ENCODE measurements around the gene ZMAT5.

The ZMAT5 gene

DNA sequence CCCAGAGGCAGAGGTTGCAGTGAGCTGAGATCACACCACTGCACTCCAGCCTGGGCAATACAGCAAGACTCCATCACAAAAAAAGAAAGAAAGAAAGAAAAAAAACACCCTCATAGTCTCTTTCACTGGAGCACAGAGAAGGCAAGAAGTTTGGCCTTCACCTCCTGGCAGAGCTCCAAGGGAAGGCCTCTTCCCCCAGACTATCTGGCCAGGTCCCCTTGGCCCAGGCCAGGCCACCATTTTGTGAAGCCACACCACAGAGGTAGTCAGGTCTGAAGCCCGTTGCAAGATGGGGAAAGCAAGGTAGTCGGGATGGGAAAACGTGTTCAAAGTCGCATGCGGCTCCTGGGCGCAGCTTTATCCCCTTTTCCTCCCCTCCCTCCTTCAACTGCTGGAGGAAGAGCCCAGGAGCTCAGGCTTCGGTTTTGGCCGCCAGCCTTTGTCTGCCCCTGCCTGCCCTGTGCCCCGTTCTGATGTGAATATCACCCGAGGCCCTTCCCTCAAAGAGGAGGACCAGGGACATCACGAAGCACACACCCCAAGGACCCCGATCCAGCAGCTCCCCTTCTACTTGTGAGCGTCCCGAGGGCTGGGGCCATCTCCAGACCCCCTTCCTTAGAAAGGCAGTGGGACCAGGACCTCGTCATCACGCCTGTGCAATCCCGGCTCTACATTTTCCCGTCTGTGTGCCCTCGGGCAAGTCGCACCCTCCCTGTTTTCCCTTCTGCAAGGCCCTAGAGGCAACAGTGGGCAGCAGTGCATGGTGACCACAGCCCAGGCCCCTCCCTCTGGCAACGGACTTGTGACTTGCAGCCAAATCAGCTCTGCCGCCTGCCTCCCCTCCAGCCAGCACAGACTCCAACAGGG lies 29.3 kb downstream of the ZMAT5 start:
- no peak for TF ChIP-seq EZH2 (IDR thresholded peaks at IDR 0.05; ENCODE audit: borderline replicate concordance, low read depth, low read length, severe bottlenecking)
- TF ChIP-seq, protein P1, sequence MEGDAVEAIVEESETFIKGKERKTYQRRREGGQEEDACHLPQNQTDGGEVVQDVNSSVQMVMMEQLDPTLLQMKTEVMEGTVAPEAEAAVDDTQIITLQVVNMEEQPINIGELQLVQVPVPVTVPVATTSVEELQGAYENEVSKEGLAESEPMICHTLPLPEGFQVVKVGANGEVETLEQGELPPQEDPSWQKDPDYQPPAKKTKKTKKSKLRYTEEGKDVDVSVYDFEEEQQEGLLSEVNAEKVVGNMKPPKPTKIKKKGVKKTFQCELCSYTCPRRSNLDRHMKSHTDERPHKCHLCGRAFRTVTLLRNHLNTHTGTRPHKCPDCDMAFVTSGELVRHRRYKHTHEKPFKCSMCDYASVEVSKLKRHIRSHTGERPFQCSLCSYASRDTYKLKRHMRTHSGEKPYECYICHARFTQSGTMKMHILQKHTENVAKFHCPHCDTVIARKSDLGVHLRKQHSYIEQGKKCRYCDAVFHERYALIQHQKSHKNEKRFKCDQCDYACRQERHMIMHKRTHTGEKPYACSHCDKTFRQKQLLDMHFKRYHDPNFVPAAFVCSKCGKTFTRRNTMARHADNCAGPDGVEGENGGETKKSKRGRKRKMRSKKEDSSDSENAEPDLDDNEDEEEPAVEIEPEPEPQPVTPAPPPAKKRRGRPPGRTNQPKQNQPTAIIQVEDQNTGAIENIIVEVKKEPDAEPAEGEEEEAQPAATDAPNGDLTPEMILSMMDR (IDR thresholded peaks at IDR 0.05; ENCODE audit: borderline replicate concordance, extremely low read depth, low read length, poor library complexity, severe bottlenecking) = no peak
- Histone ChIP-seq H4K20me1 (ENCODE audit: insufficient read depth, low read length) (no peaks in the 10 kb centered on the region; the same call in none of the 2 replicates), H2AFZ (ENCODE audit: low read depth, low read length) (no peak overlapping the region), H3K9ac (ENCODE audit: low read depth, low read length) (no peak overlapping the region), H3K36me3 (ENCODE audit: insufficient read depth, low read length) (peaks cover 30% of the 10 kb centered on the region), H3K4me2 (ENCODE audit: insufficient read depth, low read length) (no peak overlapping the region), H3K27me3 (ENCODE audit: insufficient read depth, low read length, poor library complexity) (no peaks in the 10 kb centered on the region), H3K4me1 (ENCODE audit: insufficient read depth, low read length) (no peaks in the 10 kb centered on the region), H3K79me2 (ENCODE audit: insufficient read depth, low read length) (no peaks in the 10 kb centered on the region), H3K4me3 (ENCODE audit: low read depth in 1 of 2, low read length in 2 of 2) (no peak overlapping the region), H3K27ac (ENCODE audit: low read length) (no peak overlapping the region), H3K9me3 (ENCODE audit: insufficient read depth, low read length, severe bottlenecking) (no peaks in the 10 kb centered on the region)
- ATAC-seq (ENCODE audit: insufficient read depth, low read depth) (no peak), DNase-seq (no peak)

DNA sequence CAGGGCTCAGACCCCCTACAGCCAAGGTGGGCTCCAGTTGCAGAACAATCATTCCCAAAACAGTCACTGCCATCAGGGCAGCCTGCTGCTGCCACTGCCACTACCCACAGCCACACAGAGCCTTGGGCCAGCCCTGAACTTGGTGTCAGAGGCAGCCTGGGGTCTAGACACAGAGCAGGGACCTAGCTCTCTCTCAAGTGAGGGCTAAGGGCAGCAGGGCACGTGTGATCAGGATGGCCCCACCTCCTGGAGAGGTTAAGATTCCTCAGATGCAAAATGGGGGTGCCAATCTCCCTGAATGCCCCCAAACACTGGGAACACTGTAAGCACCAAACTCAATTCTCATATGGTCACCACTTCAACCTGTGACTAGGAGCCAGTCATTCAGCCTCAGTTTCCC lies 31.4 kb downstream of the ZMAT5 start:
- TF ChIP-seq EZH2 (IDR thresholded peaks at IDR 0.05; ENCODE audit: borderline replicate concordance, low read depth, low read length, severe bottlenecking) = no peak
- TF ChIP-seq, protein P1 (IDR thresholded peaks at IDR 0.05; ENCODE audit: borderline replicate concordance, extremely low read depth, low read length, poor library complexity, severe bottlenecking) = no peak
- no peak overlapping the region for H3K27ac ChIP-seq (ENCODE audit: low read length)
- no peaks in the 10 kb centered on the region; the same call in 1 of the 2 replicates for H4K20me1 ChIP-seq (ENCODE audit: insufficient read depth, low read length)
- DNase-seq = no peak
- no peaks in the 10 kb centered on the region for H3K27me3 ChIP-seq (ENCODE audit: insufficient read depth, low read length, poor library complexity)
- H3K4me3 ChIP-seq (ENCODE audit: low read depth in 1 of 2, low read length in 2 of 2) = no peak overlapping the region
- H3K9me3 ChIP-seq (ENCODE audit: insufficient read depth, low read length, severe bottlenecking) = no peaks in the 10 kb centered on the region
- no peaks in the 10 kb centered on the region for H3K79me2 ChIP-seq (ENCODE audit: insufficient read depth, low read length)
- H3K9ac ChIP-seq (ENCODE audit: low read depth, low read length) = no peak overlapping the region
- H3K36me3 ChIP-seq (ENCODE audit: insufficient read depth, low read length) = peaks cover 24% of the 10 kb centered on the region
- no peak overlapping the region for H3K4me2 ChIP-seq (ENCODE audit: insufficient read depth, low read length)
- no peaks in the 10 kb centered on the region for H3K4me1 ChIP-seq (ENCODE audit: insufficient read depth, low read length)
- H2AFZ ChIP-seq (ENCODE audit: low read depth, low read length) = no peak overlapping the region
- ATAC-seq (ENCODE audit: insufficient read depth, low read depth) = no peak

DNA sequence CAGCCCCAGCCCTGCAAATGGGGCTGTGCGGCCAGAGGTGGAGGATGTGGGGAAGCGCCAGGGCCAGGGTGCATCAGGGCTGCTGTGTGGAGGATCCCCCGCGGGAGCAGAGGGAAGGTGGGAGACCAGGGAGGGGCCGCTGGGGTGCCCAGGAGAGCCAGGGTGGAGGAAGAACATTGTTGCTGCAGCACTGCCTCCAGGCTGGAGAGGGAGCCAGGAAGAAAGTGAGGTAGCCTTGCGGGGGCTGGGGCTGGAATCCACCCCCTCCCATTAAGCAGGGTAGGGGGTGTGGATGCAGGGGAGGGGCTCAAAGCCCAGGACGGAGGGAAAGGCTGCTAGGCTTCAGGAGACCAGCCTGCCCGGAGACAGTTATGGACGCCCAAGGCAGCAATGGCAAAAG lies 32.0 kb downstream of the ZMAT5 start:
- Histone ChIP-seq H2AFZ (ENCODE audit: low read depth, low read length) (no peak overlapping the region), H3K9me3 (ENCODE audit: insufficient read depth, low read length, severe bottlenecking) (no peaks in the 10 kb centered on the region), H3K27ac (ENCODE audit: low read length) (no peak overlapping the region), H3K4me3 (ENCODE audit: low read depth in 1 of 2, low read length in 2 of 2) (no peak overlapping the region), H3K9ac (ENCODE audit: low read depth, low read length) (no peak overlapping the region), H3K4me1 (ENCODE audit: insufficient read depth, low read length) (no peaks in the 10 kb centered on the region), H3K27me3 (ENCODE audit: insufficient read depth, low read length, poor library complexity) (no peaks in the 10 kb centered on the region), H3K4me2 (ENCODE audit: insufficient read depth, low read length) (no peak overlapping the region), H4K20me1 (ENCODE audit: insufficient read depth, low read length) (no peaks in the 10 kb centered on the region; the same call in 1 of the 2 replicates), H3K36me3 (ENCODE audit: insufficient read depth, low read length) (peaks cover 18% of the 10 kb centered on the region), H3K79me2 (ENCODE audit: insufficient read depth, low read length) (no peaks in the 10 kb centered on the region)
- no peak for DNase-seq
- no peak for ATAC-seq (ENCODE audit: insufficient read depth, low read depth)
- TF ChIP-seq EZH2 (IDR thresholded peaks at IDR 0.05; ENCODE audit: borderline replicate concordance, low read depth, low read length, severe bottlenecking) = no peak
- TF ChIP-seq, protein P1 (IDR thresholded peaks at IDR 0.05; ENCODE audit: borderline replicate concordance, extremely low read depth, low read length, poor library complexity, severe bottlenecking) = no peak

Measured in DND-41 (cell line).